WI38 (cell line): Measurements from ENCODE around the gene DNM2.

Experiments
- H3K4me3 ChIP-seq: 2 replicates; pipeline ENCODE4 v1.5.1; 2011; ENCODE audit warnings: low read depth, mild to moderate bottlenecking, control low read depth, low read length
- CTCF ChIP-seq: IDR thresholded peaks from 2 replicates; pipeline ENCODE4 v1.5.1; 2012; ENCODE audit warnings: low read depth, mild to moderate bottlenecking, control low read depth, low read length

Gene DNM2

GRCh38 chr19:10691883-10692282 is 26.0 kb upstream of the DNM2 start:
- TF ChIP-seq CTCF = no peak
- no peak overlapping the region for H3K4me3 ChIP-seq

- TF ChIP-seq CTCF = no peak
- no peak overlapping the region for H3K4me3 ChIP-seq
Observed at GRCh38 chr19:10692673-10693264, 25.1 kb upstream of the DNM2 start.

- H3K4me3 ChIP-seq = no peak overlapping the region
- TF ChIP-seq CTCF = no peak
Observed at GRCh38 chr19:10694706-10695307, 23.1 kb upstream of the DNM2 start.

- H3K4me3 ChIP-seq = peak overlapping the region; percentile 29; the same call in 1 of the 2 replicates
- no peak for TF ChIP-seq CTCF
Observed at GRCh38 chr19:10695401-10696398, 22.2 kb upstream of the DNM2 start.

- TF ChIP-seq CTCF = peak; percentile 42; the same call in 1 of the 2 replicates
- H3K4me3 ChIP-seq = no peak overlapping the region
Observed at GRCh38 chr19:10699650-10700335, 18.1 kb upstream of the DNM2 start.

- peak overlapping the region; percentile 79 for H3K4me3 ChIP-seq
- no peak for TF ChIP-seq CTCF
Observed at GRCh38 chr19:10701955-10702525, 15.8 kb upstream of the DNM2 start.
